K562 (cell line): ENCODE data around the gene ZBTB8B. TPM values are rescaled to one million over a fixed set of nuclear protein-coding genes. Genes with fewer than 3 reads are reported as not detected.

Experiments
- ATAC-seq: fragments of 200-7000 bp; cut with Tn5 transposase; 3 replicates; pipeline ENCODE4 v1.9.1; 2020; ENCODE audit warnings: moderate library complexity
- BruUV-seq: library from RNA; stranded (reverse); fragments of 400-500 nt; replicated peaks from 2 replicates; lab custom pipeline; 2021; lab: Mats Ljungman, UMichigan
- CTCF ChIA-PET: fragments of 300-600 bp; formaldehyde crosslinking; extraction: SDS; loops from one replicate; lab custom pipeline; 2021; ENCODE audit warnings: low intra/inter-chr PET ratio; lab: Yijun Ruan, JAX
- POLR2A ChIA-PET: fragments of 300-600, 350-650 bp; sonication (Branson Sonifier 250); formaldehyde crosslinking; extraction: SDS; loops from one replicate; lab custom pipeline; 2021; ENCODE audit warnings: antibody characterized with exemption, inconsistent platforms; lab: Yijun Ruan, JAX
- DNase-seq, 4 experiments: peaks; one replicate each; pipeline versions ENCODE4 v3.0.0 to v3.0.0-alpha.2; 2011 to 2018; ENCODE audit warnings: low spot score in 3 of 4, mixed read lengths in 3 of 4; ENCODE audit errors: extremely low read depth in 1 of 4
- FAIRE-seq: peaks from 2 replicates; lab custom pipeline; 2011; peaks lifted over from hg19 to GRCh38; lab: Jason Lieb, UNC
- H2AFZ ChIP-seq: 2 replicates; pipeline ENCODE4 v1.6.0; 2011; ENCODE audit warnings: low read depth, low read length, control low read depth, inconsistent platforms
- H3K27ac ChIP-seq: fragments of 200-600 bp; 3 replicates; pipeline ENCODE4 v1.8.0; 2011; ENCODE audit warnings: low read depth, mild to moderate bottlenecking, control low read depth, inconsistent platforms, low read length, moderate library complexity, mixed read lengths; ENCODE audit errors: extremely low read depth
- H3K27me3 ChIP-seq, 2 experiments: fragments of 300-600 bp in 1 of 2; 2 replicates in 1 of 2; 3 replicates in 1 of 2; pipeline versions ENCODE4 v1.6.0 to v1.8.0; 2011; ENCODE audit warnings: inconsistent platforms in 2 of 2, low read length in 2 of 2, mild to moderate bottlenecking in 1 of 2, mixed read lengths in 1 of 2, moderate library complexity in 1 of 2; ENCODE audit not compliant: control insufficient read depth in 2 of 2, insufficient read depth in 2 of 2
- H3K36me3 ChIP-seq: fragments of 300-600 bp; 3 replicates; pipeline ENCODE4 v1.8.0; 2011; ENCODE audit warnings: mild to moderate bottlenecking, low read length, inconsistent platforms; ENCODE audit not compliant: control insufficient read depth, insufficient read depth
- H3K4me1 ChIP-seq, 2 experiments: fragments of 200-600 bp in 1 of 2; replicated peaks in 1 of 2; 2 replicates in 1 of 2; 3 replicates in 1 of 2; pipeline versions ENCODE4 v1.5.1 to v1.8.0; 2011; ENCODE audit warnings: inconsistent platforms in 2 of 2, low read length in 2 of 2, mild to moderate bottlenecking in 1 of 2, mixed read lengths in 1 of 2, moderate library complexity in 1 of 2; ENCODE audit not compliant: control insufficient read depth in 2 of 2, insufficient read depth in 2 of 2
- H3K4me2 ChIP-seq: 2 replicates; pipeline ENCODE4 v1.6.1; 2011; ENCODE audit warnings: low read length, control low read depth, inconsistent platforms, mixed read lengths; ENCODE audit not compliant: insufficient read depth
- H3K4me3 ChIP-seq: fragments of 200-600 bp; sonication (generic), shearing (Covaris generic); 2 replicates; pipeline ENCODE4 v1.5.1; 2016; ENCODE audit warnings: control low read depth, inconsistent platforms
- H3K79me2 ChIP-seq: fragments of 200-600 bp; 3 replicates; pipeline ENCODE4 v1.8.0; 2011; ENCODE audit warnings: low read length, inconsistent platforms; ENCODE audit not compliant: control insufficient read depth, insufficient read depth
- H3K9ac ChIP-seq, 2 experiments: 2 replicates each; pipeline versions ENCODE4 v1.6.0 to v1.6.1; 2011; ENCODE audit warnings: low read depth in 2 of 2, low read length in 2 of 2, control low read depth in 1 of 2, inconsistent platforms in 1 of 2, mild to moderate bottlenecking in 1 of 2, mixed read lengths in 1 of 2; ENCODE audit not compliant: insufficient read depth in 1 of 2
- H3K9me1 ChIP-seq: one replicate; pipeline ENCODE4 v1.6.0; 2011; ENCODE audit warnings: inconsistent platforms, mild to moderate bottlenecking, low read length, moderate library complexity; ENCODE audit not compliant: control insufficient read depth, insufficient read depth
- H3K9me3 ChIP-seq: replicated peaks from 2 replicates; pipeline ENCODE4 v1.5.1; 2011; ENCODE audit warnings: low read depth, low read length, inconsistent platforms; ENCODE audit not compliant: control insufficient read depth, insufficient read depth
- H4K20me1 ChIP-seq: replicated peaks from 2 replicates; pipeline ENCODE4 v1.6.1; 2011; ENCODE audit warnings: low read length, inconsistent platforms, mixed read lengths; ENCODE audit not compliant: control insufficient read depth, insufficient read depth
- CBX5 ChIP-seq: IDR thresholded peaks from 2 replicates; pipeline ENCODE4 v1.6.1; 2014; ENCODE audit warnings: low read depth, borderline replicate concordance
- ESRRA ChIP-seq: fragments of 450-650 bp; IDR thresholded peaks from 2 replicates; pipeline ENCODE4 v1.6.1; 2014; ENCODE audit warnings: low read depth, mild to moderate bottlenecking, moderate library complexity, borderline replicate concordance
- MXI1 ChIP-seq: IDR thresholded peaks from 2 replicates; pipeline ENCODE4 v1.6.1; 2011; ENCODE audit warnings: low read depth, mild to moderate bottlenecking, improper control_type of control experiment, low read length
- RBM34 ChIP-seq: fragments of 200-400 bp; formaldehyde crosslinking; IDR thresholded peaks from 2 replicates; pipeline ENCODE4 v1.6.1; 2018; ENCODE audit warnings: low read length, borderline replicate concordance; ENCODE audit not compliant: insufficient read depth
- ZKSCAN3 ChIP-seq: fragments of 250-450 bp; sonication (Bioruptor Pico); IDR thresholded peaks from 2 replicates; pipeline ENCODE4 v1.4.0; 2020
- WGBS: fragments of 100-300 bp; shearing (Covaris generic); methylation state at CpG from one replicate; pipeline ENCODE4 v1.1.6; 2016; ENCODE audit warnings: low coverage, mixed read lengths; ENCODE audit not compliant: insufficient coverage; ENCODE audit errors: missing lambda C conversion rate; 5-methylcytosine and 5-hydroxymethylcytosine counted together
- in situ Hi-C: fragments of 300-500 bp; cut with MboI; formaldehyde crosslinking; loops from 4 replicates; pipeline ENCODE4 v1.15.0; 2018; ENCODE audit warnings: inconsistent platforms, mixed read lengths
- intact Hi-C: fragments of 100-400 bp; cut with micrococcal nuclease; formaldehyde crosslinking; loops from 2 replicates; pipeline ENCODE4 v1.14.2; 2022
- polyA plus RNA-seq, 8 experiments: library from polyadenylated mRNA; depleted of rRNA in 4 of 8; stranded (reverse) in 5 of 8; unstranded in 3 of 8; fragments of >200 nt; fragmentation: Nextera tagmentation in 2 of 8; fragmentation: Illumina TruSeq in 1 of 8; extraction: Ambion mirVana in 2 of 8; extraction: Trizol in 1 of 8; gene quantifications; 2 replicates each; pipeline versions ENCODE4 v1.2.1 to v1.2.3, GENCODE V29; 2011 to 2014; ENCODE audit warnings: inconsistent platforms in 1 of 8, missing spikeins in 1 of 8
- total RNA-seq, 7 experiments: library from RNA; depleted of rRNA in 6 of 7; stranded (reverse); fragments of >200 nt in 6 of 7; fragmentation: Illumina TruSeq in 2 of 7; extraction: Trizol in 2 of 7; gene quantifications; 2 replicates each; pipeline versions ENCODE4 v1.2.1 to v1.2.3, GENCODE V29; 2011 to 2021; ENCODE audit warnings: low replicate concordance in 1 of 7
- TF ChIP-seq, protein P1 (sequence below): sonication (generic); formaldehyde crosslinking; IDR thresholded peaks from 2 replicates; pipeline ENCODE4 v1.8.0; 2022; ENCODE audit warnings: mild to moderate bottlenecking, missing genetic modification reagents

ZBTB8B gene
- total and polyA plus RNA-seq, 9 of the 15 experiments (the other 6 are each of a cell fraction or from before 2014, with no cell fraction given), result not detected

GRCh38 chr1:32431736-32432400 is 33.0 kb upstream of the ZBTB8B start:
- H3K27ac ChIP-seq, result no peak overlapping the region
- in situ Hi-C loops (no loop called here), intact Hi-C loops (no loop called here)
- H3K9ac ChIP-seq, result no peak overlapping the region
- no TSS peak for BruUV-seq
- H3K79me2 ChIP-seq, result no peaks in the 10 kb centered on the region
- ChIA-PET POLR2A (no interaction called here), CTCF (no interaction called here)
- H3K9me3 ChIP-seq, result no peaks in the 10 kb centered on the region
- no peak for FAIRE-seq
- H3K36me3 ChIP-seq, result no peaks in the 10 kb centered on the region
- H3K4me3 ChIP-seq, result no peak overlapping the region
- no peaks in the 10 kb centered on the region for H4K20me1 ChIP-seq
- peaks cover 0 to 2% of the 10 kb centered on the region in 2 experiments; a peak in 2 of 5 replicates for H3K4me1 ChIP-seq
- TF ChIP-seq, protein P1, sequence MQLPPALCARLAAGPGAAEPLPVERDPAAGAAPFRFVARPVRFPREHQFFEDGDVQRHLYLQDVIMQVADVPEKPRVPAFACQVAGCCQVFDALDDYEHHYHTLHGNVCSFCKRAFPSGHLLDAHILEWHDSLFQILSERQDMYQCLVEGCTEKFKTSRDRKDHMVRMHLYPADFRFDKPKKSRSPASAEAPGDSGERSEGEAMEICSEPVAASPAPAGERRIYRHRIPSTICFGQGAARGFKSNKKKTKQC, result no peak
- TF ChIP-seq CBX5 (no peak), MXI1 (no peak), ESRRA (no peak), ZKSCAN3 (no peak), RBM34 (no peak)
- no peak overlapping the region for H2AFZ ChIP-seq
- H3K9me1 ChIP-seq, result no peaks in the 10 kb centered on the region
- peaks cover 22 to 24% of the 10 kb centered on the region in 2 experiments for H3K27me3 ChIP-seq
- ATAC-seq, result no peak
- 12% methylated on average over 4 of the region's 4 CpGs for WGBS
- H3K4me2 ChIP-seq, result no peak overlapping the region
- no peak for DNase-seq
